C4-2B (cell line): ENCODE data around the gene CPAMD8.

Experiments used
- H3K27ac ChIP-seq: fragments of 450-650 bp; 2 replicates; pipeline ENCODE4 v1.5.1; 2017
- ZFX ChIP-seq: fragments of 450-650 bp; IDR thresholded peaks from 2 replicates; pipeline ENCODE4 v1.6.1; 2017
- TF ChIP-seq, protein P1 (sequence below): fragments of 450-650 bp; conservative IDR thresholded peaks from 2 replicates; pipeline ENCODE4 v1.5.1; 2017; ENCODE audit warnings: mild to moderate bottlenecking

CPAMD8 gene

DNA sequence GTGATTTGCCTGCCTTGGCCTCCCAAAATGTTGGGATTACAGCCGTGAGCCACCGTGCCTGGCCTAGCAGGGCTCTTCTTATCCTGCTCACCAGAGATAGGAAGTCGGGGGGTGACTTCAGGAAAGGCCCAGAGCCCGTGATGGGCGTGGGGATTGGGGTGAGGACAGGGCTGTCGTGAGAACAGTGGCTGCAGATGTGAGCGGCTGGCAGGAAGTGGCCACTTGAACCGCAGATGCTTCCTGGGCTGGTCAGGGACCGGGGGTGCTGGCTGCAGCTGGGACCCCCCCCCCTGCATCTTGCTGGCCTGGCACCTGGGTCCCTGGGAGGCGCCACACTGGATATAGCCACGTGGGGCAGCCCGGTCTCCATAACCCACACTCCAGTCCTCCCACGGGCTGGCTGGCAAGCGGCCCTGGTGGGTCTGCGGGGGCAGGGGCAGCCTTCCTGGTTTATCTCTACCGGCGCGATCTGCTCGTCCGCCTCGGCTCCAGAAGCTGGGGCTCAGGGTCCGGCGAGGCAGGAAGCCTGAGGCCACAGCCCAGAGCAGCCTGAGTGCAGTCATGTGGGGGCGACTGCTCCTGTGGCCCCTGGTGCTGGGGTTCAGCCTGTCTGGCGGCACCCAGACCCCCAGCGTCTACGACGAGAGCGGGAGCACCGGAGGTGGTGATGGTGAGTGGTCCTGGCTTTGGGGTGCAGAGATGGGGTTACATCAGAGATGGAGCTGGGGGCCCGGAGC, 137.8 kb downstream of the CPAMD8 start, which contains the start of gene F2RL3:
TSS of gene F2RL3 (plus strand) at position 371 of the 737 bp plus-strand sequence. CDS start at position 562, 191 bp downstream.
- TF ChIP-seq, protein P1, sequence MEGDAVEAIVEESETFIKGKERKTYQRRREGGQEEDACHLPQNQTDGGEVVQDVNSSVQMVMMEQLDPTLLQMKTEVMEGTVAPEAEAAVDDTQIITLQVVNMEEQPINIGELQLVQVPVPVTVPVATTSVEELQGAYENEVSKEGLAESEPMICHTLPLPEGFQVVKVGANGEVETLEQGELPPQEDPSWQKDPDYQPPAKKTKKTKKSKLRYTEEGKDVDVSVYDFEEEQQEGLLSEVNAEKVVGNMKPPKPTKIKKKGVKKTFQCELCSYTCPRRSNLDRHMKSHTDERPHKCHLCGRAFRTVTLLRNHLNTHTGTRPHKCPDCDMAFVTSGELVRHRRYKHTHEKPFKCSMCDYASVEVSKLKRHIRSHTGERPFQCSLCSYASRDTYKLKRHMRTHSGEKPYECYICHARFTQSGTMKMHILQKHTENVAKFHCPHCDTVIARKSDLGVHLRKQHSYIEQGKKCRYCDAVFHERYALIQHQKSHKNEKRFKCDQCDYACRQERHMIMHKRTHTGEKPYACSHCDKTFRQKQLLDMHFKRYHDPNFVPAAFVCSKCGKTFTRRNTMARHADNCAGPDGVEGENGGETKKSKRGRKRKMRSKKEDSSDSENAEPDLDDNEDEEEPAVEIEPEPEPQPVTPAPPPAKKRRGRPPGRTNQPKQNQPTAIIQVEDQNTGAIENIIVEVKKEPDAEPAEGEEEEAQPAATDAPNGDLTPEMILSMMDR, result no peak
- no peak for TF ChIP-seq ZFX
- no peak within 1 kb of the TSS for H3K27ac ChIP-seq

DNA sequence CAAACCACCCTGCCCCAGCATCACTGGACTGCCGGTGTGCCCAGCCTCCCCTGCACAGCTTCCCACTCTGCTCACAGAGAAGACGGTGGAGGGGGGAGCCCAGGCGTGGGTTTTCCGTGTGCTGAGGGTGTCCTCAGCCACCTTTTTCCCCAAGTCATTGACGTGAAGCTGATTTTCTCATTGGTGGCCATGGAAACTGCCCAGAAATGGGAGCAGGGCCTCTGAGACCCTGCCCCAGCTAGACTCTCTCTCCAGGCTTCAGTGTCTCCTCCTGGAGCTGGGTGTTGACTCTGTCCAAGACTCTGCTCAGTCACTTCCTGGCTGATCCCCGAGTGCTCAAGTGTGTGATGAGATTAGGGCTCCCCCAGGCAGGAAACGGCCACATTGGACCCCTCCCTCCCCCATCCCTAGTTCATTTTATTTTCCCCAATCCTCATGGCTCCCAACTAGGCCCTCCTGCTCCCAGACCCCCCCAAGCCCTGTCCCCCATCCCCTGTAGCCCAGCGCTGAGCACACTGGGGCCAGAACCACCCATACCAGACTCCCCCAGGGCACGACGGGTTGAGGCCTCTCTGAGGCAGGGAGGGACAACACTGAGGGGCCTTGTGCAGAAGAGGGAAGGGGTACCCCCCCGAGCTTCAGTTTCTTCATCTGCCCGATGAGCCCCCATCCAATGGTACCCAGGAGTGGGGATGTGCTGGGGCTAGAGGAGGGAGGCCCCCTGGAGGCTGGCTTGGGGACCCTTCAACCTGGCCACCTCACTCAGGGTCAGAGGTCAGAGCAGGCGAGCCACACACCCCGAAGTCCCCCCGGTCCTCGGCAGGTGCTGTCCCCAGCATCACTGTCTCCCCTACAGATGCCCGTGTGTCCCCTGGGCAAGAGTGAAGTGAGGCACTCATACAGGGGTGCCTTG, 139.0 kb downstream of the CPAMD8 start:
- TF ChIP-seq ZFX, result no peak
- TF ChIP-seq, protein P1, result no peak
- no peak overlapping the region for H3K27ac ChIP-seq

DNA sequence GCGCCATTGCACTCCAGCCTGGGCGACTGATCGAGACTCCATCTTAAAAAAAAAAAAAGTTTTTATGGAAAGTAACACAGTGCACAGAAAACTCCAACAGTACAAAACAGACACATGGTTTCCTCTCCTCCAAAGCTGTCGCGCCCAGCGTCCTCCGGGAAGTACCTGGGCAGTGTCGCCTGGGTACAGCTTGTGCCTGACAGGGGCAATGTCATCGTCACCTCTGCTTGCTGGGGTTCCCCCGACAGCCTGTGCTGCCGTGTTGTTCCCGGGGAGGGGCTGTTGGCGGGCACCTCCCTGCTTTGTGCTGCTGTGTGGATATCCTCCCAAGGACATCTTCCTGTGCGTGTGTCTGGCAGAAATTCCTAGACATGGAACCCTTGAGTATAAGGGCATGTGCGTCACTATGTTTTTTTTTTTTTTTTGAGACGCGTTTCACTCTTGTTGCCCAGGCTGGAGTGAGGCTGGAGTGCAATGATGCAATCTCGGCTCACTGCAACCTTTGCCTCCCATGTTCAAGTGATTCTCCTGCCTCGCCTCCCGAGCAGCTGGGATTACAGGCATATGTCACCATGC, 140.2 kb downstream of the CPAMD8 start:
- no peak for TF ChIP-seq ZFX
- TF ChIP-seq, protein P1, result no peak
- no peak overlapping the region for H3K27ac ChIP-seq

DNA sequence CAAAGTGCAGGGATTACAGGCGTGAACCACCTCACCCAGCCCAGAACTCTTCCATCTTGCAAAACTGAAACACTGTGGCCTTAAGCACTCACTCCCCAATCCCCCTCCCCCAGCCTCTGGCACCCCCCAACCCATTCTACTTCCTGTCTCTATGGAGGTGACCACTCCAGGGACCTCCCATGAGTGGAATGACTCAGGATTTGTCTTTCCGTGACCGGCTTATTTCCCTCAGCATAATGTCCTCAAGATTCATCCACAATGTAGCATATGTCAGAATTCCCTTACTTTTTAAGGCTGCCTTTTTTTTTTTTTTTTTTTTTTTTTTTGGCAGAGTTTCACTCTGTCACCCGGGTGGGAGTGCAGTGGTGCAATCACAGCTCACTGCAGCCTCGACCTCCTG, 141.4 kb downstream of the CPAMD8 start:
- H3K27ac ChIP-seq, result no peak overlapping the region
- TF ChIP-seq ZFX, result no peak
- TF ChIP-seq, protein P1, result no peak

DNA sequence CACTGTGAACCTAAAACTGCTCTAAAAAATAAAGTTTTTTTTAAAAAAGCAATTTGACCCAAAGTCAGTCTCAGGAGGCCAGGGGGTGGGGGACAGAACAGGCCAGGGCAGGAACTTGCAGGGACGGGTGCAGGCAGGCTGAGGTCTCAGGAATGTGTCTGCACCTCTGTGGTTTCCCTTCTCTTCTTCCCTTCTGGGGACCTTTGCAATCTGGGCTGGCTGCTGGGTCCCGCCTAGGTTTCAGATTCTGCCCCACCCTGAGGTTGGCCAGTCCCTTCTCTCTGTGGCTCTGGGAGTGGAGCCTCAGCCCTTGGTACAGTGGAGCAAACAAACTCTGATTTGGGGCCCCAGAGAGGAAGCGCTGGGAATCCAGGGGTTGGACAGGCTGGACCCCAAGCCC, 143.1 kb downstream of the CPAMD8 start:
- no peak overlapping the region for H3K27ac ChIP-seq
- no peak for TF ChIP-seq ZFX
- TF ChIP-seq, protein P1, result no peak

DNA sequence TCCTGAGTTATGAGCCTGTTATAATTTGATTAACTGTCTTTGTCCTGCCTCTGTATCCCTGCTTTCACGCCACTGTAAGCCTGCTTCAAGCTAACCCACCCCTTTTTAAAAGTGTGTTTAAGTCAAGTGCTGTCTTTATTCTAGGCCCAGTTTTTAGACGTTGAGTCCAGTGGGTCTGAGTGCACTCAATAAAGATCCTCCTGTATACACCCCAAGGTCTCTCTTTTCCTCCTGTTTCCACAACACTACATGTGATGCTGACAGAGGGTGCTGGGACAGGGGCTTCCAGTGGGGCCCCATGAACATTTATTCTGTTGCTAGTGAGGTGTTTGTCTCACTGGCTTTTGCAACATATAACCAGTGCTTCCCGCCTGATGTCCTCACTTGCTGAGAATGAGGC, 144.5 kb downstream of the CPAMD8 start:
- no peak overlapping the region for H3K27ac ChIP-seq
- TF ChIP-seq ZFX, result no peak
- TF ChIP-seq, protein P1, result no peak
